A549 treated with AZD2906 at 1 μM for 4 hours (cell line): ENCODE data around the gene BCHE. TPM values are rescaled to one million over a fixed set of nuclear protein-coding genes. Genes with fewer than 3 reads are reported as not detected.

ENCODE experiments used
- total RNA-seq: library from RNA; stranded (reverse); fragments of 200-300 nt; extraction: Qiagen RNA extraction; gene quantifications from 5 replicates; pipeline ENCODE4 v1.2.3, GENCODE V29; 2022

Gene BCHE
- 0.63 to 1.1 TPM (median 0.85 TPM) in 5 replicates for total RNA-seq

GRCh38 chr3:165837058-165837525, at the start of gene BCHE:
TSS of gene BCHE (minus strand) at chr3:165837423. CDS start at chr3:165831033, 6,390 bp downstream.

